GM12878 (cell line): ENCODE measurements around the gene APOBEC2. TPM values are rescaled to one million over a fixed set of nuclear protein-coding genes. Genes with fewer than 3 reads are reported as not detected.

Experiments used
- ATAC-seq: fragments of 200-7000 bp; cut with Tn5 transposase; 3 replicates; pipeline ENCODE4 v1.9.1; 2020; ENCODE audit warnings: mild to moderate bottlenecking, moderate library complexity
- BruUV-seq: library from RNA; stranded (reverse); fragments of 400-500 nt; replicated peaks from 2 replicates; lab custom pipeline; 2021; lab: Mats Ljungman, UMichigan
- CTCF ChIA-PET: fragments of 300-600 bp; sonication (Branson Sonifier 250); formaldehyde crosslinking; extraction: SDS; loops from one replicate; lab custom pipeline; 2021; ENCODE audit warnings: inconsistent platforms; lab: Yijun Ruan, JAX
- POLR2A ChIA-PET: fragments of 350-600 bp; formaldehyde crosslinking; extraction: SDS; loops from one replicate; lab custom pipeline; 2021; ENCODE audit warnings: inconsistent platforms; lab: Charles Lee
- RAD21 ChIA-PET: fragments of 300-600 bp; sonication (Branson Sonifier 250); formaldehyde crosslinking; loops from one replicate; lab custom pipeline; 2023; ENCODE audit warnings: antibody characterized with exemption; ENCODE audit not compliant: unreplicated experiment; lab: Charles Lee
- SMC1A ChIA-PET: fragments of 300-600 bp; sonication (Branson Sonifier 250); formaldehyde crosslinking; loops from one replicate; lab custom pipeline; 2023; ENCODE audit not compliant: unreplicated experiment, uncharacterized antibody; lab: Charles Lee
- DNase-seq: peaks from one replicate; pipeline ENCODE4 v3.0.0-alpha.2; 2011; ENCODE audit warnings: low read depth, low spot score
- FAIRE-seq: peaks from 3 replicates; lab custom pipeline; 2011; peaks lifted over from hg19 to GRCh38; lab: Jason Lieb, UNC
- H2AFZ ChIP-seq: 2 replicates; pipeline ENCODE4 v1.6.0; 2011; ENCODE audit warnings: low read depth, low read length, control low read depth; ENCODE audit not compliant: control insufficient read depth
- H3K27ac ChIP-seq: 2 replicates; pipeline ENCODE4 v1.5.1; 2011; ENCODE audit warnings: control low read depth; ENCODE audit not compliant: control insufficient read depth, insufficient read depth
- H3K27me3 ChIP-seq, 2 experiments: replicated peaks in 1 of 2; 2 replicates each; pipeline versions ENCODE4 v1.6.0 to v1.6.1; 2011; ENCODE audit warnings: low read length in 1 of 2; ENCODE audit not compliant: control insufficient read depth in 2 of 2, insufficient read depth in 2 of 2
- H3K36me3 ChIP-seq, 2 experiments: 2 replicates each; pipeline ENCODE4 v1.5.1; 2011; ENCODE audit warnings: low read length in 1 of 2; ENCODE audit not compliant: control insufficient read depth in 2 of 2, insufficient read depth in 2 of 2
- H3K4me1 ChIP-seq: 2 replicates; pipeline ENCODE4 v1.6.1; 2011; ENCODE audit warnings: mild to moderate bottlenecking, low read length, moderate library complexity, mixed read lengths; ENCODE audit not compliant: control insufficient read depth, insufficient read depth
- H3K4me2 ChIP-seq: 2 replicates; pipeline ENCODE4 v1.6.0; 2011; ENCODE audit warnings: control low read depth; ENCODE audit not compliant: control insufficient read depth, insufficient read depth
- H3K4me3 ChIP-seq: fragments of 200-600 bp; sonication (generic); 2 replicates; pipeline ENCODE4 v1.5.1; 2016
- H3K79me2 ChIP-seq: 2 replicates; pipeline ENCODE4 v1.6.0; 2011; ENCODE audit warnings: low read length; ENCODE audit not compliant: control insufficient read depth, insufficient read depth
- H3K9ac ChIP-seq: 2 replicates; pipeline ENCODE4 v1.8.0; 2011; ENCODE audit warnings: low read length, control low read depth, mixed read lengths; ENCODE audit not compliant: control insufficient read depth, insufficient read depth
- H3K9me3 ChIP-seq: replicated peaks from 3 replicates; pipeline ENCODE4 v1.5.1; 2011; ENCODE audit warnings: mild to moderate bottlenecking, low read length; ENCODE audit not compliant: control insufficient read depth, insufficient read depth
- H4K20me1 ChIP-seq: 2 replicates; pipeline ENCODE4 v1.6.0; 2011; ENCODE audit not compliant: control insufficient read depth, insufficient read depth
- HDGF ChIP-seq: fragments of 450-650 bp; IDR thresholded peaks from 2 replicates; pipeline ENCODE4 v1.6.1; 2016; ENCODE audit warnings: antibody characterized with exemption
- SPI1 ChIP-seq: IDR thresholded peaks from 2 replicates; pipeline ENCODE4 v1.6.1; 2011; ENCODE audit warnings: low read depth, mild to moderate bottlenecking, low read length, moderate library complexity, borderline replicate concordance; ENCODE audit not compliant: insufficient read depth
- STAT1 ChIP-seq: fragments of 450-650 bp; conservative IDR thresholded peaks from 2 replicates; pipeline ENCODE4 v1.6.1; 2014; ENCODE audit warnings: antibody characterized with exemption, mild to moderate bottlenecking
- SUPT20H ChIP-seq: IDR thresholded peaks from 2 replicates; pipeline ENCODE4 v1.6.1; 2011; ENCODE audit warnings: low read depth, mild to moderate bottlenecking, low read length, moderate library complexity, borderline replicate concordance; ENCODE audit not compliant: control insufficient read depth
- TCF12 ChIP-seq: IDR thresholded peaks from 2 replicates; pipeline ENCODE4 v1.6.1; 2011; ENCODE audit warnings: low read depth, mild to moderate bottlenecking, low read length
- YY1 ChIP-seq: IDR thresholded peaks from 2 replicates; pipeline ENCODE4 v1.6.1; 2011; ENCODE audit warnings: low read depth, mild to moderate bottlenecking, low read length
- WGBS: methylation state at CpG from one replicate; pipeline ENCODE4 v1.1.6; 2016; ENCODE audit warnings: low lambda C conversion rate; ENCODE audit not compliant: insufficient replicate concordance, insufficient coverage; ENCODE audit errors: missing lambda C conversion rate; 5-methylcytosine and 5-hydroxymethylcytosine counted together
- in situ Hi-C: fragments of 300-500 bp; cut with MboI; formaldehyde crosslinking; loops from 9 replicates; pipeline ENCODE4 v1.14.3; 2018; ENCODE audit warnings: mixed read lengths
- intact Hi-C: fragments of 100-400 bp; cut with micrococcal nuclease; formaldehyde crosslinking; loops from one replicate; pipeline ENCODE4 v1.14.2; 2022; ENCODE audit not compliant: unreplicated experiment
- polyA plus RNA-seq, 11 experiments: library from polyadenylated mRNA; depleted of rRNA in 4 of 11; unstranded in 6 of 11; stranded (reverse) in 5 of 11; fragments of >200 nt; fragmentation: Nextera tagmentation in 4 of 11; fragmentation: Illumina TruSeq in 1 of 11; extraction: Ambion mirVana in 4 of 11; extraction: Trizol in 1 of 11; gene quantifications; 1 replicate in 1 of 11; 2 replicates in 10 of 11; pipeline versions ENCODE4 v1.2.1 to v1.2.3, GENCODE V29; 2011 to 2016; ENCODE audit warnings: inconsistent platforms in 2 of 11, missing spikeins in 2 of 11, low read depth in 1 of 11
- total RNA-seq, 4 experiments: library from RNA; depleted of rRNA in 3 of 4; stranded (reverse); fragments of >200 nt in 3 of 4; fragmentation: Illumina TruSeq in 1 of 4; extraction: Trizol in 1 of 4; gene quantifications; 2 replicates each; pipeline versions ENCODE4 v1.2.1 to v1.2.3, GENCODE V29; 2013 to 2021

Gene APOBEC2
- total and polyA plus RNA-seq, 10 of the 15 experiments (the other 5 are each of a cell fraction or from before 2014, with no cell fraction given): 0.11 to 1.4 (median 0.87) TPM; not detected in 6

- Histone ChIP-seq H3K79me2 (no peaks in the 10 kb centered on the region), H3K4me2 (peak overlapping the region; percentile 94), H4K20me1 (no peaks in the 10 kb centered on the region; the same call in 1 of the 2 replicates), H3K27ac (peak overlapping the region; percentile 29; the same call in 1 of the 2 replicates), H3K9me3 (no peaks in the 10 kb centered on the region), H3K4me3 (0 out of 2 replicates have a peak overlapping the region, but pooled peaks have one; percentile 38), H3K4me1 (peaks cover 8% of the 10 kb centered on the region), H3K27me3 (no peaks in the 10 kb centered on the region), H2AFZ (peak overlapping the region; percentile 91), H3K9ac (peak overlapping the region; percentile 64; the same call in 1 of the 2 replicates), H3K36me3 (no peaks in the 10 kb centered on the region)
- intact Hi-C loops (loop anchor here (1.0 kb wide), 1 partner anchor 22 kb away; no protein-coding TSS in a partner anchor), in situ Hi-C loops (no loop called here)
- 31% methylated on average over 11 of the region's 13 CpGs for WGBS
- peak; percentile 73 for ATAC-seq
- CTCF ChIA-PET: interaction anchor here (0.9 to 5.2 kb wide), 21 partner anchors 8 to 1666 kb away, joined by 3 to 57 read pairs (median 8); partner anchors contain the start of gene UNC5CL
- SMC1A ChIA-PET: interaction anchor here (0.9 to 3.8 kb wide), 9 partner anchors 8 to 46 kb away, joined by 3 to 13 read pairs (median 6); partner anchors contain the start of gene UNC5CL
- no peak for DNase-seq
- BruUV-seq: no TSS peak
- 0 out of 2 replicates have a peak, but pooled peaks have one; percentile 28 for TF ChIP-seq HDGF
- no peak for TF ChIP-seq TCF12
- no peak for TF ChIP-seq SUPT20H
- TF ChIP-seq STAT1: no peak
- 0 out of 2 replicates have a peak, but pooled peaks have one; percentile 29 for TF ChIP-seq SPI1
- TF ChIP-seq YY1: 0 out of 2 replicates have a peak, but pooled peaks have one; percentile 50
- RAD21 ChIA-PET: interaction anchor here (0.7 to 1.3 kb wide), 6 partner anchors 9 to 183 kb away, joined by 3 to 6 read pairs (median 4); partner anchors contain the start of gene TREML2
- no peak for FAIRE-seq
- POLR2A ChIA-PET: interaction anchor here (1.1 kb wide), 1 partner anchor 42 kb away, joined by 5 read pairs; no protein-coding TSS in a partner anchor
Observed at GRCh38 chr6:41028561-41029412, 24.2 kb upstream of the APOBEC2 start.
